ENCODE data around the gene FGF12.

Gene FGF12

DNA sequence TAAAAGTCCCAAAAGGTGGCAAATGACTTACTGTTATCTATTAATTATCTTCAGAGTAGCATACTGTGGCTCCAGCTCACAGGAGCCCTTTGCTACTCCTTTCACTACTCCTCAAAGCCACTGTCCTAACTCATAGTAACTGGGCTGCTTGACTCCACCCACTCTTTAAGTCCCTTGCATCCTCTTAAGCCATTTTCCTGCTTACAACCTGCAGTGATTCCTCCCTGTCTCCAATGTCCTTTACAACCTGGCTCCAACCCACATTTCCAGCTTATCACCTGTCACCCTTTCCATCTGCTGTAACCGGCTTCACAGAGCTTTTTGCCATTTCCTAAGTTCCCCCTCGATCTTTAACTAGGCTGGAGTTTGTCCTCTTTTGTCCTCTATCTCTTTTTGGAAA lies 388.1 kb downstream of the FGF12 start:
- no peak for DNase-seq (ENCODE audit: low read depth)

DNA sequence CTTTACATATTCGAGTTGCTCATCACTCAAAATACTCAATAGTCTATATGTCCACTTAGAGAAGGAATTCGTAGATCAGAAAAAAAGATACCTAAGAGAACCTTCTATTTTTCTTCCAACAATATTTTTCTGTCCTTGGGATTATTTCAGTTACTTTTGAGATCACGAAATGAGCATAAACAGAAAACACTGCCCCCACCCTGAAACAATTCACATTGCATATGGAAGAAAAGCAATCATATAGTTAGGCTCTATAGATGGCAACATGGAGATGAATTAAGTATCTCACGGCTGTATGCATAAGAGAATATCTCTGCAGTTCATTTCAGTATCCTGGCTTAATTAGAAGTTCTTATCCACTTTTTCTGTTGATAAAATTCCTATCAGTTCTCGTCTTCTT lies 391.1 kb downstream of the FGF12 start:
- no peak for DNase-seq (ENCODE audit: low read depth)

GRCh38 chr3:192332386-192333291 lies 394.7 kb downstream of the FGF12 start:
- DNase-seq (ENCODE audit: low read depth): no peak

GRCh38 chr3:192331749-192332385 lies 395.5 kb downstream of the FGF12 start:
- DNase-seq (ENCODE audit: low read depth): no peak

DNA sequence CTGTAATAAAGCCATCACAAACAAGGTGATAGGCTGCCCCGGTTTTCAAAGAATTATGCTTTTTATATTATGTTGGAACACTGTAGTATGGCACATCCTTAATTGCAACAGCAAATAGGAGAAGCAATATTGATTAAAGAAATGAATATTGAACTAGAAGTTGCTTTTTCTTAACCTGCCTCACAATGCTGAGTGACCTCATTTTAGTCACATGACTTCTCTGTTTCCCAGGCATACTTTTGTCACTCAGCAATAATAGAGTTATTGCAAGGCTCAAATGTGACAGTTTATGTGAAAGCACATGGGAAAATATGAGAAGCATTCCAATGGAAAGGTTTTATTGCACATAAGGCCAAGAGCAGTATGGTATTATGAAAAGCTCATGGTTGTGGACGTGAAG lies 400.7 kb downstream of the FGF12 start:
- DNase-seq (ENCODE audit: low read depth): no peak

DNA sequence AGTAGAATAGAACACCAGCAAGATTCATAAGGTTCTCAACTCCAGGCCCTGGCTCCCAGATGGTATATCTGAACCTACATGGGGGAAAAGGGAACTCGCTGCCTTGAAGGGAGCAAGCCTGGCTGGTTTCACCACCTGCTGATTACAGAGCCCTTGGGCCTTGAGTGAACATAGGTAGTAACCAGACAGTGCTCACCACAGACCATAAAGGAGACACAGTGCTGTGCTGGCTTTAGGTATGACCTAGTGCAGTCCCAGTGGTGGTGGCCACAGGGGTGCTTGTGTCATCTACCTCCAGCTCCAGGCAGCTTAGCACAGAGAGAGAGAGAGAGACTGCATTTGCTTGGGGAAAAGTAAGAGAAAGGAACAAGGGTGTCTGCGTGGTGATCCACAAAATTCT lies 409.8 kb downstream of the FGF12 start:
- DNase-seq (ENCODE audit: low read depth): no peak

DNA sequence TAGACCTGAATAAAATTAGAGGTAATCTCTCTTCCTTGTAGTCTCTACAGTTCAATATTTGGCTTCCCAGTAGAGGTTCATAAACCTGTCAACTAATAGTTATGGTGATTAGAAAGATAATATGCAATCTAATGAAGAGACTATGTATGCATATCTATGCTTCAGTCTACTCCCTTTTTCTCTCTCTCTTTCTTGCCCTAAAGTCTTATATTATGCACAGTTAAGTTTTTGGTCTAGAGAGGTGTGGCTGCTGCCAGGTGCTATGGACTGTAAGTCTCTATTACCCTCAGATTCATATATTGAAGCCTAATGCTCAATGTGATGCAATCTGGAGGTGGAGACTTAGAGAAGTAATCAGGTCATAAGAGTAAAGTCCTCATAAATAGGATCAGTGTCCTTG lies 413.7 kb downstream of the FGF12 start:
- DNase-seq (ENCODE audit: low read depth): no peak

DNA sequence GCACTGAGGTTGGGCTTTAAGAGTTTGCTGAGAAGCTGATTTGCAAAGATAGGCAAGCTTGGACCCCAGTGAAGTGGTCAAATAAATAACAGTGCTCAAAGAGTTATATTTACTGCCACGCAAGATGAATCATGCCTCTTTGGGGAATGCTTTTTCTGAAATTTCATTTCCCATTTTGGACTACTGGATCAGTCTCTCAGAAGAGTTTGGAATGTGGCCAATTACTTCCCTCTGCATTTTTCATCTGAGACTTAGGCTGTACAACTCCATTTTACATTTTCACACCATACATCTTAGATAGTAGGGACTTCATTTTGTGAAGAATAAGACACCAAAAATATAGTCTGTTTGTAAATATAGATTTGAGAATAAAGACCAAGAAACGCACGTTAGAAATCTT lies 419.7 kb downstream of the FGF12 start:
- no peak for DNase-seq (ENCODE audit: low read depth)

- no peak for DNase-seq (ENCODE audit: low read depth)
These were observed 424.1 kb downstream of the FGF12 start for GRCh38 chr3:192303235-192303634.

GRCh38 chr3:192302721-192303120 lies 424.6 kb downstream of the FGF12 start:
- no peak for DNase-seq (ENCODE audit: low read depth)

DNA sequence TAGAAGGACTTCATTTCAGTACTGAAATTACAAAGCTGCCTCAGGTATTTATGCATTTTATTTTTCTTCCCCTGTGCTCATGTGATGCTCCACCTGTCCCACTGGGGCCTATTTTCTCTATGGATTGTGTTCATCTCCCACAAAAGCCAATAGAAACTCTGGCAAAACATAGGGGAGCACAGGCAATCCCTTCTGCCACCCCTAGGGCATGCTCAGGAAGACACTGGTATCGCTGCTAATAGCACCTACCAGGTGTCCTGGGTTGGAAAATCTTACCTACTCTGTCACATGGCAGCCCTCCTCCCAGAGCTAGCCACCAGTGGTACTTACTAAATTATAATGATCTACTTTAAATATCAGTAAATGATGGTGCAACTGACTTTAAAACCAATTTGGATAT lies 427.4 kb downstream of the FGF12 start:
- DNase-seq (ENCODE audit: low read depth): no peak

DNA sequence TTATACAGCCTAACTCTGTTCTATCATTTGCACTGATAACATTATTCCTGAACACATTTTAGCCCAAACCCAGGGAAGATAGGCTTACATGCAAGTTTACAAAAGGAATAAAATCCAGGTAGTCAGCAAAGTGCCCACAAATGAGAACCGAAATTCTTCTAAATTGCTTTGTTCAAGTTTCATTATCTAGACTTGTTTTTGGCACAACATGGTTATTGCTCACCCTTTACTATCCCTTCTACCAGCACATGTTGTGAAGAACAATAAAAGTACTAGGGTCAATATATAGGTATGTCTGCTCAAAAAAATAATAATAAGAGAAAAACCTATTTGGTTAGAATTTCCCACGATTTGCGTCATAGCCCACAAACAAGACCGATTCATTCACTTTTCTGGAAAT lies 430.5 kb downstream of the FGF12 start:
- DNase-seq (ENCODE audit: low read depth): no peak

DNA sequence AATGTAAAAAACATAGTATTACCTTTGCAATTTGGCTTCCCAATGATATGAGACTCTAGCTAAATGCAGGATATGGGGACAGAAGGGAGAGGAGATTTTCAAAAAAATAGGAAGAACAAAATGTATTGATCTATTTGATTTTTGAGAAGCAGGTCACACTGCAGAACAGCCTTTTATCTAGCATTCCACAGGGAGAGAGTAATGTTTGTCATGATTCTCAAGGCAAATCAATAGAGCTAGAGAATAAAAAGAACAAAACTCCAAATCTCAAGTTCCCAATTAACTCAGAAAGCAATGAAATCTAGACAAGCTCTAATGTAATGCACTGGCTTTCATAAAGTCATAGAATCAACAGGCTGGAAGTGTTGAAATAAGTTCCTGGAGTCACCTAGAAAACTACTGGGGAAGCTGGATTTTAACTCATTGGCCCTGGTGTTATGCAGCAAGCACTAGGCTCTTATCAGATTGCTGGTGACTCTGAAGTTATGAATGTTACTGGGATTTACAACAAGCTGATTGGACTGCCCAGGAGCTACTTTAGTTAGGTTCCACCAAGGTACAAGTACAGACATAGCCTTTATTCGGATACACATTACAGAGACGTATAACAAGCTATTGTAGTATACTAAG lies 442.8 kb downstream of the FGF12 start:
- no peak for DNase-seq (ENCODE audit: low read depth)

DNA sequence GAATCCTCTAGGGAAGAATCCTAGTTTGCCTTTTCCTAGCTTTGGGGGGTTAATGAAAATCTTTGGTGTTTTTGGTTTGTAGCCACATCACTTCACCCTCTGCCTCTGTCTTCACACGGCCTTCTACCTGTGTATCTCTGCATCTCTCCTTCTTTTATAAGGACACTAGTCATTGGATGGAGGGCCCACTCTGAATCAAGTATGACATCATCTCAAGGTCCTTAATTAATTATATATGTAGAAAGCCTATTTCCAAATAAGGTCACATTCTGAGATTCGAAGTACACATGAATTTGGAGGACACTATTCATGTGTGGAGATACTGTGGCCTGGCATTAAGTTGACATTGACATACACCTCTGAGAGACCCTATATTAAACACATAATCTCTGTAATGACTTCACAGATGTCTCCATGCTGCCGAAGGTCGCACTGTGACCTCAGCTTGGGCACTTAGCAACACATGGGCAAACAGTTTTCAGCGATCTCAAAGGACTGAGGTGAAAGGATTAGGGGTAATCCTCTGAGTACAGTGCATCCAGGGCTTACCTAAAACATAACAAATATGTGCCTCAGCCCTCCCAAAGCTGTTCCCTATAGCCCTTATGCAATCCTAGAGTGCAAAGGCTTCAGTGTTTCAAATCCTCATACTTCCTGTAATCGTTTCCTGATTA lies 446.0 kb downstream of the FGF12 start:
- DNase-seq (ENCODE audit: low read depth): no peak

GRCh38 chr3:192279664-192280063 lies 447.7 kb downstream of the FGF12 start:
- no peak for DNase-seq (ENCODE audit: low read depth)

DNA sequence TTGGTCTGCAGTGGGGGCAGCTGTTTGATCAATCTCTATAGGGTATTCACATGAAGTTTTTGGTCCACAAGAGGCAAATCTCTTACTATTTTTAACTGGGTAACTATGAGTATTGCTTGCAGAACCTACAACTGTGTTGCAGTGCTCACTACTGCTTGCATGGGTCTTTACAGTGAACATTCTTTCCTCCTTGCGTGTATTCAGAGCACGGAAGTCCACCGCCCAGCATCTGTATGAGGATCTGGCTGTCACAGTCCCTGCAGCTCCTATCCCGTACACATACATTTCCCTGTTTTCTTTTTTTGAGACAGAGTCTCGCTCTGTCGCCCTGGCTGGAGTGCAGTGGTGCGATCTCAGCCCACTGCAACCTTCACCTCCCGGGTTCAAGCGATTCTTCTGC lies 449.9 kb downstream of the FGF12 start:
- DNase-seq (ENCODE audit: low read depth): no peak

- no peak for DNase-seq (ENCODE audit: low read depth)
These were observed 451.5 kb downstream of the FGF12 start for GRCh38 chr3:192275741-192276355.

DNA sequence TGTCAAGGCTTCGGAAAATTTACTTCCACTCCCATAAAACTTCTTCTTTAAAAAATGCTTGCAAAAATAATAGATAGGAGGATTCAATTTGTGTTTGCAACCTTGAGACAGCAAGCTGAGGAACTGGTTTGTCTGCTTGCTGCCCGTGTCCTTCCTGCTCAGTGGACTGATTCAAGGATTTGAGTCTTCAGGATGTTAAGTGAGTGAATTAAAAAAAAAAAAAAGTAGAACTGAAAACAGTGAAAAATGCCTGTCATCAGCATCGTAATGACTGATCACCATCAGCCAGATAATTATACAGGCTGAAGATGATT lies 453.7 kb downstream of the FGF12 start:
- no peak for DNase-seq (ENCODE audit: low read depth)

- DNase-seq (ENCODE audit: low read depth): no peak
These were observed 454.2 kb downstream of the FGF12 start for GRCh38 chr3:192273001-192273696.

GRCh38 chr3:192262001-192262400 lies 465.3 kb downstream of the FGF12 start:
- DNase-seq (ENCODE audit: low read depth): no peak

DNA sequence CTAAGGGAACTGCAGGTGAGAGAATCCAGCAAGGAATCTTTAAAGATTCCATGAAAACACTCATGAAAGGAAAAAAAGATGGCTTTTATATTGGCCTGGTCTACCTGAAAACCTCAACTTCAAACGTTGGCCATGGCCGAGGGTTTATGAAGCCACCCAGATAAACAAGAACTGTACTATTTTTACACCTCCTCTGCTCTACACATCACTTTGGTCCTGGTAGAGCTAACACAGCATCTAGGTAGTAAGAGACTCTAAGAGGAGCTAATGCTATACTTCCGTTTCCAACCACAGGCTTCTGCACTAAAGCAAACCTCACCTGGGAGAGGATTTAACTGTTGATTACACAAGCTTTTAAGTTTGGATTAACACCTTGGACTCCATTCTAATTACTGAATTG lies 466.2 kb downstream of the FGF12 start:
- DNase-seq (ENCODE audit: low read depth): no peak

Data from stimulated activated CD8-positive, alpha-beta memory T cell treated with anti-CD3 and anti-CD28 coated beads, Interleukin-4, amount 100 ng/mL, for 24 hours (primary cell).